Measurements from ENCODE around the gene RBM33. TPM values are rescaled to one million over a fixed set of nuclear protein-coding genes. Genes with fewer than 3 reads are reported as not detected.

The RBM33 gene
- total RNA-seq, 2 experiments from 2014 or later = 69.8 to 74.6 TPM

- Mint-ChIP-seq H3K36me3 (peaks cover 52% of the 10 kb centered on the region), H3K27ac (peak overlapping the region; percentile 66), H3K4me3 (no peak overlapping the region), H3K27me3 (no peaks in the 10 kb centered on the region), H3K4me1 (peaks cover 65% of the 10 kb centered on the region), H3K9me3 (no peaks in the 10 kb centered on the region)
- no peak for DNase-seq
Observed at GRCh38 chr7:155744971-155745683, 100.7 kb downstream of the RBM33 start.

GRCh38 chr7:155745737-155746136 lies 101.3 kb downstream of the RBM33 start:
- Mint-ChIP-seq H3K36me3 (peaks cover 48% of the 10 kb centered on the region), H3K9me3 (no peaks in the 10 kb centered on the region), H3K4me1 (peaks cover 61% of the 10 kb centered on the region), H3K4me3 (no peak overlapping the region), H3K27me3 (no peaks in the 10 kb centered on the region), H3K27ac (peak overlapping the region; percentile 13)
- no peak for DNase-seq

GRCh38 chr7:155746188-155746587 lies 101.7 kb downstream of the RBM33 start:
- H3K4me1 Mint-ChIP-seq = peaks cover 59% of the 10 kb centered on the region
- no peaks in the 10 kb centered on the region for H3K27me3 Mint-ChIP-seq
- no peaks in the 10 kb centered on the region for H3K9me3 Mint-ChIP-seq
- H3K27ac Mint-ChIP-seq = peak overlapping the region; percentile 13
- DNase-seq = no peak
- H3K36me3 Mint-ChIP-seq = peaks cover 45% of the 10 kb centered on the region
- no peak overlapping the region for H3K4me3 Mint-ChIP-seq

GRCh38 chr7:155747209-155747608 lies 102.7 kb downstream of the RBM33 start:
- DNase-seq = no peak
- Mint-ChIP-seq H3K36me3 (peaks cover 45% of the 10 kb centered on the region), H3K27ac (no peak overlapping the region), H3K4me3 (no peak overlapping the region), H3K9me3 (no peaks in the 10 kb centered on the region), H3K27me3 (no peaks in the 10 kb centered on the region), H3K4me1 (peaks cover 62% of the 10 kb centered on the region)

GRCh38 chr7:155749578-155749977 lies 105.1 kb downstream of the RBM33 start:
- peaks cover 48% of the 10 kb centered on the region for H3K36me3 Mint-ChIP-seq
- H3K27me3 Mint-ChIP-seq = no peaks in the 10 kb centered on the region
- H3K9me3 Mint-ChIP-seq = no peaks in the 10 kb centered on the region
- no peak overlapping the region for H3K27ac Mint-ChIP-seq
- peaks cover 83% of the 10 kb centered on the region for H3K4me1 Mint-ChIP-seq
- H3K4me3 Mint-ChIP-seq = no peak overlapping the region
- no peak for DNase-seq

- Mint-ChIP-seq H3K27me3 (no peaks in the 10 kb centered on the region), H3K4me3 (no peak overlapping the region), H3K4me1 (peaks cover 84% of the 10 kb centered on the region), H3K36me3 (peaks cover 44% of the 10 kb centered on the region), H3K27ac (no peak overlapping the region), H3K9me3 (no peaks in the 10 kb centered on the region)
- no peak for DNase-seq
Observed at GRCh38 chr7:155750255-155751125, 106.0 kb downstream of the RBM33 start.

- Mint-ChIP-seq H3K4me1 (peaks cover 80% of the 10 kb centered on the region), H3K9me3 (no peaks in the 10 kb centered on the region), H3K27me3 (no peaks in the 10 kb centered on the region), H3K36me3 (peaks cover 37% of the 10 kb centered on the region), H3K4me3 (no peak overlapping the region), H3K27ac (no peak overlapping the region)
- no peak for DNase-seq
Observed at GRCh38 chr7:155751409-155751808, 106.9 kb downstream of the RBM33 start.

- H3K27ac Mint-ChIP-seq = peak overlapping the region; percentile 73
- no peaks in the 10 kb centered on the region for H3K9me3 Mint-ChIP-seq
- no peak overlapping the region for H3K4me3 Mint-ChIP-seq
- H3K4me1 Mint-ChIP-seq = peaks cover 83% of the 10 kb centered on the region
- H3K27me3 Mint-ChIP-seq = no peaks in the 10 kb centered on the region
- no peak for DNase-seq
- H3K36me3 Mint-ChIP-seq = peaks cover 48% of the 10 kb centered on the region
Observed at GRCh38 chr7:155752756-155753445, 108.4 kb downstream of the RBM33 start.

- Mint-ChIP-seq H3K4me3 (peak overlapping the region; percentile 16), H3K36me3 (peaks cover 48% of the 10 kb centered on the region), H3K4me1 (peaks cover 80% of the 10 kb centered on the region), H3K9me3 (no peaks in the 10 kb centered on the region), H3K27ac (peak overlapping the region; percentile 73), H3K27me3 (no peaks in the 10 kb centered on the region)
- no peak for DNase-seq
Observed at GRCh38 chr7:155753446-155753965, 109.0 kb downstream of the RBM33 start.

GRCh38 chr7:155754165-155754564 lies 109.7 kb downstream of the RBM33 start:
- H3K27me3 Mint-ChIP-seq = no peaks in the 10 kb centered on the region
- H3K36me3 Mint-ChIP-seq = peaks cover 51% of the 10 kb centered on the region
- no peak for DNase-seq
- H3K4me1 Mint-ChIP-seq = peaks cover 75% of the 10 kb centered on the region
- H3K27ac Mint-ChIP-seq = no peak overlapping the region
- H3K9me3 Mint-ChIP-seq = no peaks in the 10 kb centered on the region
- H3K4me3 Mint-ChIP-seq = no peak overlapping the region

GRCh38 chr7:155755026-155755425 lies 110.6 kb downstream of the RBM33 start:
- no peak for DNase-seq
- Mint-ChIP-seq H3K27me3 (no peaks in the 10 kb centered on the region), H3K4me1 (peaks cover 66% of the 10 kb centered on the region), H3K36me3 (peaks cover 45% of the 10 kb centered on the region), H3K4me3 (no peak overlapping the region), H3K9me3 (no peaks in the 10 kb centered on the region), H3K27ac (no peak overlapping the region)

GRCh38 chr7:155756322-155756721 lies 111.9 kb downstream of the RBM33 start:
- H3K27ac Mint-ChIP-seq = no peak overlapping the region
- no peak overlapping the region for H3K4me3 Mint-ChIP-seq
- DNase-seq = no peak
- no peaks in the 10 kb centered on the region for H3K9me3 Mint-ChIP-seq
- peaks cover 67% of the 10 kb centered on the region for H3K4me1 Mint-ChIP-seq
- H3K27me3 Mint-ChIP-seq = no peaks in the 10 kb centered on the region
- H3K36me3 Mint-ChIP-seq = peaks cover 49% of the 10 kb centered on the region

GRCh38 chr7:155758348-155758747 lies 113.9 kb downstream of the RBM33 start:
- Mint-ChIP-seq H3K27me3 (no peaks in the 10 kb centered on the region), H3K27ac (no peak overlapping the region), H3K9me3 (no peaks in the 10 kb centered on the region), H3K4me3 (no peak overlapping the region), H3K4me1 (peaks cover 67% of the 10 kb centered on the region), H3K36me3 (peaks cover 52% of the 10 kb centered on the region)
- no peak for DNase-seq

- Mint-ChIP-seq H3K4me1 (peaks cover 67% of the 10 kb centered on the region), H3K4me3 (no peak overlapping the region), H3K36me3 (peaks cover 56% of the 10 kb centered on the region), H3K9me3 (no peaks in the 10 kb centered on the region), H3K27ac (no peak overlapping the region), H3K27me3 (no peaks in the 10 kb centered on the region)
- no peak for DNase-seq
Observed at GRCh38 chr7:155759740-155760430, 115.4 kb downstream of the RBM33 start.
